K562 (cell line): ENCODE data around the gene DNAJC17. TPM values are rescaled to one million over a fixed set of nuclear protein-coding genes. Genes with fewer than 3 reads are reported as not detected.

Source experiments
- ARID1B ChIP-seq: fragments of 450-650 bp; IDR thresholded peaks from 2 replicates; pipeline ENCODE4 v1.6.1; 2016; ENCODE audit warnings: antibody characterized with exemption, mild to moderate bottlenecking, inconsistent platforms
- ATF1 ChIP-seq, 2 experiments: fragments of 450-650 bp in 1 of 2; IDR thresholded peaks; 2 replicates each; pipeline ENCODE4 v1.6.1; 2016; ENCODE audit warnings: missing compliant biosample characterization in 1 of 2, missing genetic modification characterization in 1 of 2
- C11orf30 ChIP-seq: fragments of 450-650 bp; IDR thresholded peaks from 2 replicates; pipeline ENCODE4 v1.6.1; 2016; ENCODE audit warnings: low read depth, mild to moderate bottlenecking
- DIDO1 ChIP-seq: fragments of 450-650 bp; IDR thresholded peaks from 2 replicates; pipeline ENCODE4 v1.6.1; 2016; ENCODE audit warnings: low read depth, missing biosample characterization, missing genetic modification characterization
- FOXA1 ChIP-seq: fragments of 450-650 bp; IDR thresholded peaks from 2 replicates; pipeline ENCODE4 v1.6.1; 2016; ENCODE audit warnings: mild to moderate bottlenecking, borderline replicate concordance
- GABPA ChIP-seq: fragments of 200-800 bp; sonication (Bioruptor generic); conservative IDR thresholded peaks from 2 replicates; pipeline ENCODE4 v1.6.1; 2016; ENCODE audit warnings: low read depth, missing genetic modification characterization, missing compliant biosample characterization
- JUN ChIP-seq, 2 experiments: sonication (generic) in 1 of 2; formaldehyde crosslinking in 1 of 2; IDR thresholded peaks; 2 replicates each; pipeline versions ENCODE4 v1.6.1 to v1.8.0; 2012 to 2022; ENCODE audit warnings: borderline replicate concordance in 2 of 2, mild to moderate bottlenecking in 2 of 2, improper control_type of control experiment in 1 of 2, low read depth in 1 of 2, low read length in 1 of 2, missing genetic modification reagents in 1 of 2
- MEIS2 ChIP-seq: fragments of 450-650 bp; IDR thresholded peaks from 2 replicates; pipeline ENCODE4 v1.6.1; 2014; ENCODE audit warnings: mild to moderate bottlenecking; ENCODE audit not compliant: partially characterized antibody
- NFRKB ChIP-seq: fragments of 450-650 bp; IDR thresholded peaks from 2 replicates; pipeline ENCODE4 v1.6.1; 2016; ENCODE audit warnings: low read depth
- TAF9B ChIP-seq: fragments of 450-650 bp; IDR thresholded peaks from 2 replicates; pipeline ENCODE4 v1.6.1; 2018; ENCODE audit warnings: mild to moderate bottlenecking; ENCODE audit not compliant: partially characterized antibody
- TBP ChIP-seq: optimal IDR thresholded peaks from 2 replicates; pipeline ENCODE3; 2011; ENCODE audit warnings: low read depth, low read length, improper control_type of control experiment
- XRCC3 ChIP-seq: fragments of 450-650 bp; IDR thresholded peaks from 2 replicates; pipeline ENCODE4 v1.6.1; 2017; ENCODE audit warnings: mild to moderate bottlenecking, moderate library complexity
- ZSCAN29 ChIP-seq: fragments of 450-650 bp; IDR thresholded peaks from 2 replicates; pipeline ENCODE4 v1.6.1; 2017
- polyA plus RNA-seq, 8 experiments: library from polyadenylated mRNA; depleted of rRNA in 4 of 8; stranded (reverse) in 5 of 8; unstranded in 3 of 8; fragments of >200 nt; fragmentation: Nextera tagmentation in 2 of 8; fragmentation: Illumina TruSeq in 1 of 8; extraction: Ambion mirVana in 2 of 8; extraction: Trizol in 1 of 8; gene quantifications; 2 replicates each; pipeline versions ENCODE4 v1.2.1 to v1.2.3, GENCODE V29; 2011 to 2014; ENCODE audit warnings: inconsistent platforms in 1 of 8, missing spikeins in 1 of 8
- total RNA-seq, 7 experiments: library from RNA; depleted of rRNA in 6 of 7; stranded (reverse); fragments of >200 nt in 6 of 7; fragmentation: Illumina TruSeq in 2 of 7; extraction: Trizol in 2 of 7; gene quantifications; 2 replicates each; pipeline versions ENCODE4 v1.2.1 to v1.2.3, GENCODE V29; 2011 to 2021; ENCODE audit warnings: low replicate concordance in 1 of 7
- TF ChIP-seq, protein P1 (sequence below), 2 experiments: fragments of 450-650 bp; IDR thresholded peaks; 2 replicates each; pipeline ENCODE4 v1.6.1; 2018; ENCODE audit warnings: mild to moderate bottlenecking in 2 of 2, low read depth in 1 of 2; ENCODE audit not compliant: partially characterized antibody in 2 of 2
- TF ChIP-seq, protein P2 (sequence below), 3 experiments: fragments of 200-800 bp in 1 of 3; sonication (Bioruptor generic) in 1 of 3; sonication (generic) in 1 of 3; formaldehyde crosslinking in 1 of 3; IDR thresholded peaks; 2 replicates each; pipeline versions ENCODE4 v1.6.1 to v1.8.0; 2016 to 2022; ENCODE audit warnings: mild to moderate bottlenecking in 2 of 3, missing compliant biosample characterization in 2 of 3, missing genetic modification characterization in 2 of 3, missing genetic modification reagents in 1 of 3
- TF ChIP-seq, protein P3 (sequence below), 2 experiments: IDR thresholded peaks in 1 of 2; conservative IDR thresholded peaks in 1 of 2; 2 replicates each; pipeline ENCODE4 v1.6.1; 2016; ENCODE audit warnings: low read depth in 2 of 2, mild to moderate bottlenecking in 1 of 2, missing compliant biosample characterization in 1 of 2, missing genetic modification characterization in 1 of 2, moderate library complexity in 1 of 2

Gene DNAJC17
- total and polyA plus RNA-seq, 9 of the 15 experiments (the other 6 are each of a cell fraction or from before 2014, with no cell fraction given), result 2.4 to 79.4 (median 44.2) TPM

DNA sequence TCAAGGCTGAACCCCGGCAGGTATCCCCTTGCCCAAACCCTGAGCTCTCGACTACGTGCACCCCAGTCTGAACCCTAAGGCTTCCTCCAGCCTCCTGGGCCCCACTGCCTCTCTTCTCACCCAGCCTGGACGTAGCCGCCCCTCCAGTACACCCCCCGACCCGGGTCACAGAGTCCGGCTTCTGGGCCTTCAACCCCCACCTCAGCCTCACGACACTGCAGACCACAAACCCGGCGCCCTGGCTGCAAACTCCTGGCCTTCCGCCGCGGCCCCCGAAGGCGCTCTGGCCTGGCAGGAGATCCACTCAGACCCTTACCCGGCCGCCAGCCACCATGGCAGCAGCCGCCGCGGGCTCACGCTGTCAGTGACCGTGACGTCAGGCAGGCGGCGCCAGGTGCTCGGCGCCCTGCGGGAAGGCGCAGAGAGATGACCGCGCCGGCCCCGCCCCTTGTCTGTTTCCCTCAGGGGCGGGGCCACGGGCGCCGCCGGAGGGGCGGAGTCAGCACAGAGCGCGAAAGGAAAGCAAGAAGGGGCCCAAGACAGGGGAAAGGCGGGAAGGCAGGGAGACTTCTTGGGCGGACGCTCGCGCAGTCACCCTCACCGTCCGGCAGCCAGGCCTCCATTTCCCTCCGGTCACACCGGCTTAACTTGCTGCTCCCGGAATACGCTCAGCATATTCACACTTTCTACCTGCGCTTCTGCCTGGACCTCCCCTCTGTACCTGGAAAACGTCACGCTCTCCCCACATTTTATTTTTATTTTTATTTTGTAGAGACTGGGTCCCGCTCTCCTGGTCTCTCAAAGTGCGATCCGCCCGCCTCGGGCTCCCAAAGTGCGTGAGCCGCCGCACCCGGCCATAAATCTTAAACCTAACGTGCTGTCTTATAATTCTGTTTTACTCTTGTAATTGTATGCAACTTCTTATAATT is 52.1 kb downstream of the DNAJC17 start, which contains the start of gene RMDN3 (continued):
- TF ChIP-seq, protein P1, sequence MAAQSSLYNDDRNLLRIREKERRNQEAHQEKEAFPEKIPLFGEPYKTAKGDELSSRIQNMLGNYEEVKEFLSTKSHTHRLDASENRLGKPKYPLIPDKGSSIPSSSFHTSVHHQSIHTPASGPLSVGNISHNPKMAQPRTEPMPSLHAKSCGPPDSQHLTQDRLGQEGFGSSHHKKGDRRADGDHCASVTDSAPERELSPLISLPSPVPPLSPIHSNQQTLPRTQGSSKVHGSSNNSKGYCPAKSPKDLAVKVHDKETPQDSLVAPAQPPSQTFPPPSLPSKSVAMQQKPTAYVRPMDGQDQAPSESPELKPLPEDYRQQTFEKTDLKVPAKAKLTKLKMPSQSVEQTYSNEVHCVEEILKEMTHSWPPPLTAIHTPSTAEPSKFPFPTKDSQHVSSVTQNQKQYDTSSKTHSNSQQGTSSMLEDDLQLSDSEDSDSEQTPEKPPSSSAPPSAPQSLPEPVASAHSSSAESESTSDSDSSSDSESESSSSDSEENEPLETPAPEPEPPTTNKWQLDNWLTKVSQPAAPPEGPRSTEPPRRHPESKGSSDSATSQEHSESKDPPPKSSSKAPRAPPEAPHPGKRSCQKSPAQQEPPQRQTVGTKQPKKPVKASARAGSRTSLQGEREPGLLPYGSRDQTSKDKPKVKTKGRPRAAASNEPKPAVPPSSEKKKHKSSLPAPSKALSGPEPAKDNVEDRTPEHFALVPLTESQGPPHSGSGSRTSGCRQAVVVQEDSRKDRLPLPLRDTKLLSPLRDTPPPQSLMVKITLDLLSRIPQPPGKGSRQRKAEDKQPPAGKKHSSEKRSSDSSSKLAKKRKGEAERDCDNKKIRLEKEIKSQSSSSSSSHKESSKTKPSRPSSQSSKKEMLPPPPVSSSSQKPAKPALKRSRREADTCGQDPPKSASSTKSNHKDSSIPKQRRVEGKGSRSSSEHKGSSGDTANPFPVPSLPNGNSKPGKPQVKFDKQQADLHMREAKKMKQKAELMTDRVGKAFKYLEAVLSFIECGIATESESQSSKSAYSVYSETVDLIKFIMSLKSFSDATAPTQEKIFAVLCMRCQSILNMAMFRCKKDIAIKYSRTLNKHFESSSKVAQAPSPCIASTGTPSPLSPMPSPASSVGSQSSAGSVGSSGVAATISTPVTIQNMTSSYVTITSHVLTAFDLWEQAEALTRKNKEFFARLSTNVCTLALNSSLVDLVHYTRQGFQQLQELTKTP (IDR thresholded peaks at IDR 0.05; ENCODE audit: low read depth in 1 of 2, partially characterized antibody in 2 of 2), result peak in 1 of 2 experiments; percentile 17
- TF ChIP-seq ARID1B (peak; percentile 30; the same call in 1 of the 2 replicates), ATF1 (CRISPR knock-in tag; IDR thresholded peaks at IDR 0.05) (peak; percentile 97), ATF1 (tag; IDR thresholded peaks at IDR 0.05) (peak; percentile 99), XRCC3 (no peak), ZSCAN29 (no peak), TAF9B (peak; percentile 78), MEIS2 (peak; percentile 79), TBP (peak; percentile 82), FOXA1 (no peak), DIDO1 (tag) (peak; percentile 71; the same call in 1 of the 2 replicates), NFRKB (peak; percentile 97), C11orf30 (peak; percentile 94), JUN (IDR thresholded peaks at IDR 0.05; ENCODE audit: borderline replicate concordance, low read depth, low read length) (no peak; the same call in 1 of the 2 replicates), JUN (CRISPR knock-in tag; IDR thresholded peaks at IDR 0.05; ENCODE audit: borderline replicate concordance) (peak; percentile 79; the same call in 1 of the 2 replicates), GABPA (tag) (0 out of 2 replicates have a peak, but pooled peaks have one; percentile 25)
- TF ChIP-seq, protein P2, sequence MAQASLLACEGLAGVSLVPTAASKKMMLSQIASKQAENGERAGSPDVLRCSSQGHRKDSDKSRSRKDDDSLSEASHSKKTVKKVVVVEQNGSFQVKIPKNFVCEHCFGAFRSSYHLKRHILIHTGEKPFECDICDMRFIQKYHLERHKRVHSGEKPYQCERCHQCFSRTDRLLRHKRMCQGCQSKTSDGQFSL (CRISPR knock-in tag; IDR thresholded peaks at IDR 0.05), result peak; percentile 72
- TF ChIP-seq, protein P2 (tag; IDR thresholded peaks at IDR 0.05), result peak in 1 of 2 experiments; percentile 65; a peak in 1 of 4 replicates
- TF ChIP-seq, protein P3, sequence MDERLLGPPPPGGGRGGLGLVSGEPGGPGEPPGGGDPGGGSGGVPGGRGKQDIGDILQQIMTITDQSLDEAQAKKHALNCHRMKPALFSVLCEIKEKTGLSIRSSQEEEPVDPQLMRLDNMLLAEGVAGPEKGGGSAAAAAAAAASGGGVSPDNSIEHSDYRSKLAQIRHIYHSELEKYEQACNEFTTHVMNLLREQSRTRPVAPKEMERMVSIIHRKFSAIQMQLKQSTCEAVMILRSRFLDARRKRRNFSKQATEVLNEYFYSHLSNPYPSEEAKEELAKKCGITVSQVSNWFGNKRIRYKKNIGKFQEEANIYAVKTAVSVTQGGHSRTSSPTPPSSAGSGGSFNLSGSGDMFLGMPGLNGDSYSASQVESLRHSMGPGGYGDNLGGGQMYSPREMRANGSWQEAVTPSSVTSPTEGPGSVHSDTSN (CRISPR knock-in tag; IDR thresholded peaks at IDR 0.05; ENCODE audit: low read depth), result no peak
- TF ChIP-seq, protein P3 (tag; conservative IDR thresholded peaks at IDR 0.05; ENCODE audit: low read depth), result peak; percentile 74
